IMR-90 (cell line): ENCODE measurements around the gene ZNF318. TPM values are rescaled to one million over a fixed set of nuclear protein-coding genes. Genes with fewer than 3 reads are reported as not detected.

Experiments
- ATAC-seq: fragments of 200-7000 bp; cut with Tn5 transposase; 2 replicates; pipeline ENCODE4 v1.9.1; 2020; ENCODE audit warnings: low read depth, mild to moderate bottlenecking, moderate library complexity
- BruUV-seq: library from RNA; stranded (reverse); fragments of 400-500 nt; replicated peaks from 2 replicates; lab custom pipeline; 2021; lab: Mats Ljungman, UMichigan
- CTCF ChIA-PET: fragments of 300-600 bp; formaldehyde crosslinking; extraction: SDS; loops from one replicate; lab custom pipeline; 2021; ENCODE audit warnings: antibody characterized with exemption; lab: Yijun Ruan, JAX
- POLR2A ChIA-PET: fragments of 300-600 bp; sonication (Branson Sonifier 250); formaldehyde crosslinking; loops from one replicate; lab custom pipeline; 2022; ENCODE audit warnings: antibody characterized with exemption; ENCODE audit not compliant: unreplicated experiment; lab: Charles Lee
- DNase-seq: peaks from one replicate; pipeline ENCODE4 v3.0.0; 2013
- H2AFZ ChIP-seq: replicated peaks from 2 replicates; pipeline ENCODE3; 2013; ENCODE audit warnings: low read length, mild to moderate bottlenecking; ENCODE audit not compliant: poor library complexity
- H2AK5ac ChIP-seq: 2 replicates; pipeline ENCODE4 v1.6.1; 2013; ENCODE audit warnings: low read depth, low read length, inconsistent platforms
- H2AK9ac ChIP-seq: replicated peaks from 2 replicates; pipeline ENCODE3; 2013; ENCODE audit warnings: mild to moderate bottlenecking, low read depth, low read length, moderate library complexity; ENCODE audit not compliant: poor library complexity
- H2BK120ac ChIP-seq: 2 replicates; pipeline ENCODE4 v1.6.1; 2013; ENCODE audit warnings: low read depth, low read length, inconsistent platforms
- H2BK15ac ChIP-seq: 3 replicates; pipeline ENCODE4 v1.6.1; 2013; ENCODE audit warnings: low read depth, low read length, inconsistent platforms
- H2BK20ac ChIP-seq: 2 replicates; pipeline ENCODE4 v1.6.1; 2013; ENCODE audit warnings: low read depth, mild to moderate bottlenecking, inconsistent platforms, low read length, moderate library complexity
- H2BK5ac ChIP-seq: 2 replicates; pipeline ENCODE4 v1.6.1; 2013; ENCODE audit warnings: mild to moderate bottlenecking, low read depth, low read length, inconsistent platforms; ENCODE audit not compliant: poor library complexity, severe bottlenecking
- H3K14ac ChIP-seq: replicated peaks from 2 replicates; pipeline ENCODE4 v1.6.1; 2013; ENCODE audit warnings: low read depth, low read length, inconsistent platforms
- H3K18ac ChIP-seq: 2 replicates; pipeline ENCODE4 v1.6.1; 2013; ENCODE audit warnings: low read depth, low read length, control low read depth
- H3K23ac ChIP-seq: 2 replicates; pipeline ENCODE4 v1.6.1; 2013; ENCODE audit warnings: low read depth, low read length, inconsistent platforms
- H3K27ac ChIP-seq: 2 replicates; pipeline ENCODE4 v1.5.1; 2013; ENCODE audit warnings: mild to moderate bottlenecking, control low read depth, low read length; ENCODE audit not compliant: insufficient read depth
- H3K27me3 ChIP-seq: 2 replicates; pipeline ENCODE4 v1.6.1; 2013; ENCODE audit warnings: low read length; ENCODE audit not compliant: control insufficient read depth, insufficient read depth
- H3K36me3 ChIP-seq: 2 replicates; pipeline ENCODE4 v1.6.1; 2013; ENCODE audit warnings: low read length, mixed read lengths; ENCODE audit not compliant: control insufficient read depth, insufficient read depth
- H3K4ac ChIP-seq: 2 replicates; pipeline ENCODE4 v1.6.1; 2013; ENCODE audit warnings: low read depth, low read length, inconsistent platforms
- H3K4me1 ChIP-seq: 2 replicates; pipeline ENCODE4 v1.6.1; 2013; ENCODE audit warnings: low read length, mixed read lengths; ENCODE audit not compliant: control insufficient read depth, insufficient read depth
- H3K4me2 ChIP-seq: 2 replicates; pipeline ENCODE4 v1.6.1; 2013; ENCODE audit warnings: low read depth, mild to moderate bottlenecking, control low read depth, low read length, moderate library complexity
- H3K4me3 ChIP-seq: 2 replicates; pipeline ENCODE4 v1.5.1; 2013; ENCODE audit warnings: low read depth, mild to moderate bottlenecking, control low read depth, low read length, moderate library complexity; ENCODE audit not compliant: insufficient read depth
- H3K56ac ChIP-seq: 2 replicates; pipeline ENCODE4 v1.6.1; 2013; ENCODE audit warnings: low read length, inconsistent platforms; ENCODE audit not compliant: insufficient read depth; ENCODE audit errors: extremely low read depth
- H3K79me1 ChIP-seq, 2 experiments: 2 replicates each; pipeline ENCODE4 v1.6.1; 2013; ENCODE audit warnings: low read length in 2 of 2, inconsistent platforms in 1 of 2, low read depth in 1 of 2
- H3K9ac ChIP-seq: 2 replicates; pipeline ENCODE4 v1.6.1; 2013; ENCODE audit warnings: low read depth, low read length, control low read depth
- H3K9me1 ChIP-seq: 2 replicates; pipeline ENCODE4 v1.6.1; 2013; ENCODE audit warnings: low read length, inconsistent platforms; ENCODE audit not compliant: insufficient read depth
- H3K9me3 ChIP-seq: 2 replicates; pipeline ENCODE4 v1.6.1; 2013; ENCODE audit warnings: low read length; ENCODE audit not compliant: control insufficient read depth, insufficient read depth
- H4K20me1 ChIP-seq: 2 replicates; pipeline ENCODE4 v1.6.1; 2013; ENCODE audit warnings: low read length, inconsistent platforms; ENCODE audit not compliant: insufficient read depth
- H4K5ac ChIP-seq: 2 replicates; pipeline ENCODE4 v1.6.1; 2013; ENCODE audit warnings: mild to moderate bottlenecking, low read depth, low read length, control low read depth
- H4K8ac ChIP-seq, 2 experiments: 2 replicates each; pipeline ENCODE4 v1.6.1; 2013; ENCODE audit warnings: low read depth in 2 of 2, low read length in 2 of 2, control low read depth in 1 of 2, inconsistent platforms in 1 of 2
- H4K91ac ChIP-seq: 2 replicates; pipeline ENCODE4 v1.6.1; 2013; ENCODE audit warnings: low read depth, low read length, inconsistent platforms; ENCODE audit not compliant: insufficient read depth
- RAD21 ChIP-seq: IDR thresholded peaks from 2 replicates; pipeline ENCODE4 v1.6.1; 2012; ENCODE audit warnings: low read length, improper control_type of control experiment
- RCOR1 ChIP-seq: IDR thresholded peaks from 2 replicates; pipeline ENCODE4 v1.6.1; 2012; ENCODE audit warnings: mild to moderate bottlenecking, low read length, improper control_type of control experiment; ENCODE audit not compliant: insufficient replicate concordance
- WGBS, 2 experiments: methylation state at CpG; one replicate each; pipeline versions ENCODE4 v1.1.5 to v1.1.7; 2013; ENCODE audit warnings: missing lambda C conversion rate in 2 of 2; ENCODE audit not compliant: insufficient read length in 1 of 2; ENCODE audit errors: extremely low coverage in 2 of 2; 5-methylcytosine and 5-hydroxymethylcytosine counted together
- dilution Hi-C: fragments of 300-500 bp; cut with HindIII; formaldehyde crosslinking; loops from one replicate; pipeline ENCODE4 v1.14.3; 2018; ENCODE audit warnings: low sequenced_read_pairs; ENCODE audit not compliant: unreplicated experiment
- in situ Hi-C: fragments of 300-500 bp; cut with MboI; formaldehyde crosslinking; loops from 3 replicates; pipeline ENCODE4 v1.14.3; 2019; ENCODE audit warnings: low sequenced_read_pairs, inconsistent platforms, mixed read lengths
- intact Hi-C: fragments of 100-400 bp; cut with micrococcal nuclease; formaldehyde crosslinking; loops from 2 replicates; pipeline ENCODE4 v1.10.0; 2022
- polyA plus RNA-seq, 3 experiments: library from polyadenylated mRNA; depleted of rRNA; stranded (reverse); fragments of >200 nt; gene quantifications; 2 replicates each; pipeline ENCODE4 v1.2.3, GENCODE V29; 2012; ENCODE audit warnings: low replicate concordance in 1 of 3
- total RNA-seq: library from RNA; depleted of rRNA; stranded (reverse); fragments of >200 nt; gene quantifications from 2 replicates; pipeline ENCODE4 v1.2.3, GENCODE V29; 2012
- TF ChIP-seq, protein P1 (sequence below): conservative IDR thresholded peaks from 2 replicates; pipeline ENCODE4 v1.5.1; 2012; ENCODE audit warnings: mild to moderate bottlenecking, low read depth, low read length, improper control_type of control experiment

ZNF318 gene
- total and polyA plus RNA-seq, 2 of the 4 experiments (the other 2 are of a cell fraction): 5.7 to 6.6 TPM

DNA sequence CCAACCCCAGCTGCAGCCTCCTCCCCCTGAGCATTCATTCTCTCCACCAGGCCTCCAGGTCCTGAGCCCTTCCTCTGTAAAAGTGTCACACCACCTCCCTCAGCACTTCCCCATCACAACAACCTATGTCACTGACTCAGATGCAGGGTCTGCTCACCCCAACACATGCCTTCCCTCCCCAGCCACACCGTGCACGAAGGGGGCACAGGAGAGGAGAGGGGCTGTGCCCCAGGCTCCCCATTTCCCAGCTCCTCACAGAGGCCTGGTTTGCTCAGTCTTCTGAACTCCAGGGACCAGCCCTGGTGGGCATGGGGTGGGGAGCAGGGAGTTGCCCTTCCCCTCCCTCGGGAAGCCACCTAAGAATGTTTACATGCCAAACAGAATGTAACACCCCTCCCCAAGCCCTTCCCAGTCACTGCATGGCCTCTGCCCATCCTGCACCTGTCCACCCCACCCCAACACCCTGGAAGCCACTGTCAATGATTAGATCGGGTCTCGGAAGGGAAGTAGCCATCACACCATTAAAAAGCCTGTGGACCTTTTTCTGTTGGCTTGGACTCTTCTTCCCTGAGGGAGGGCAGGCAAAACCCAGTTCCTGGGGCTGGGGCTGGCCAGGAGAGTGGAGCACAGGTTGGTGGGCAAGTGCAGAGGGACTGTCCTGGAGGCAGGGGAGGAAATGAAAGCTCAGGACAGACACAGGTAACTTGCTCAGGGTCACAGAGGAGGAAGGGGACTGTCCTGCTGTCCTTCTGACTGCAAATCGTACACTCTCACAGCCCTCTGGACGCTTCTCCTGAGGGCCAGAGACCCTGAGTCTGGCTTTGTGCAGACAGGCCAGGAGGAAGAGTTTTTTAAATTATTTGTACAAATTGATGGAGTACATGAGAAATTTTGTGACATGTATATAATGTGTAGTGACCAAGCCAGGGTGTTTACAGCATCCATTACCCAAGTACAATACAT lies 81.4 kb downstream of the ZNF318 start:
- H3K27me3 ChIP-seq: peaks cover 39% of the 10 kb centered on the region; the same call in 1 of the 2 replicates
- POLR2A ChIA-PET: no interaction called here
- no peaks in the 10 kb centered on the region for H3K36me3 ChIP-seq
- no TSS peak for BruUV-seq
- H2BK120ac ChIP-seq: no peak overlapping the region
- ATAC-seq (no peak), DNase-seq (no peak)
- H3K27ac ChIP-seq: no peak overlapping the region
- H3K23ac ChIP-seq: no peak overlapping the region
- no peak overlapping the region for H3K18ac ChIP-seq
- CTCF ChIA-PET: interaction anchor here (0.7 kb wide), 1 partner anchor 20 kb away, joined by 4 read pairs; the partner anchor contains the start of gene CRIP3
- TF ChIP-seq RAD21 (no peak), RCOR1 (no peak)
- TF ChIP-seq, protein P1, sequence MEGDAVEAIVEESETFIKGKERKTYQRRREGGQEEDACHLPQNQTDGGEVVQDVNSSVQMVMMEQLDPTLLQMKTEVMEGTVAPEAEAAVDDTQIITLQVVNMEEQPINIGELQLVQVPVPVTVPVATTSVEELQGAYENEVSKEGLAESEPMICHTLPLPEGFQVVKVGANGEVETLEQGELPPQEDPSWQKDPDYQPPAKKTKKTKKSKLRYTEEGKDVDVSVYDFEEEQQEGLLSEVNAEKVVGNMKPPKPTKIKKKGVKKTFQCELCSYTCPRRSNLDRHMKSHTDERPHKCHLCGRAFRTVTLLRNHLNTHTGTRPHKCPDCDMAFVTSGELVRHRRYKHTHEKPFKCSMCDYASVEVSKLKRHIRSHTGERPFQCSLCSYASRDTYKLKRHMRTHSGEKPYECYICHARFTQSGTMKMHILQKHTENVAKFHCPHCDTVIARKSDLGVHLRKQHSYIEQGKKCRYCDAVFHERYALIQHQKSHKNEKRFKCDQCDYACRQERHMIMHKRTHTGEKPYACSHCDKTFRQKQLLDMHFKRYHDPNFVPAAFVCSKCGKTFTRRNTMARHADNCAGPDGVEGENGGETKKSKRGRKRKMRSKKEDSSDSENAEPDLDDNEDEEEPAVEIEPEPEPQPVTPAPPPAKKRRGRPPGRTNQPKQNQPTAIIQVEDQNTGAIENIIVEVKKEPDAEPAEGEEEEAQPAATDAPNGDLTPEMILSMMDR: no peak
- no peak overlapping the region for H2AK9ac ChIP-seq
- no peaks in the 10 kb centered on the region for H3K9me3 ChIP-seq
- no peaks in the 10 kb centered on the region for H3K9me1 ChIP-seq
- no peaks in the 10 kb centered on the region for H3K79me1 ChIP-seq
- no peak overlapping the region for H3K14ac ChIP-seq
- H2BK5ac ChIP-seq: no peak overlapping the region
- no peak overlapping the region for H2AFZ ChIP-seq
- no peak overlapping the region for H4K8ac ChIP-seq
- no peak overlapping the region for H3K9ac ChIP-seq
- H3K4me2 ChIP-seq: no peak overlapping the region
- intact Hi-C loops (no loop called here), dilution Hi-C loops (no loop called here), in situ Hi-C loops (no loop called here)
- H2BK20ac ChIP-seq: no peak overlapping the region
- H2AK5ac ChIP-seq: no peak overlapping the region
- H4K20me1 ChIP-seq: no peaks in the 10 kb centered on the region
- H3K56ac ChIP-seq: no peak overlapping the region
- H4K5ac ChIP-seq: no peak overlapping the region
- H3K4me1 ChIP-seq: no peaks in the 10 kb centered on the region
- no peak overlapping the region for H3K4me3 ChIP-seq
- WGBS, 2 experiments: no CpG with 5 or more reads among the region's 7 CpGs
- no peak overlapping the region for H2BK15ac ChIP-seq
- no peak overlapping the region for H3K4ac ChIP-seq
- no peak overlapping the region for H4K91ac ChIP-seq
